ENCODE measurements around the gene CNTN4.

The CNTN4 gene

DNA sequence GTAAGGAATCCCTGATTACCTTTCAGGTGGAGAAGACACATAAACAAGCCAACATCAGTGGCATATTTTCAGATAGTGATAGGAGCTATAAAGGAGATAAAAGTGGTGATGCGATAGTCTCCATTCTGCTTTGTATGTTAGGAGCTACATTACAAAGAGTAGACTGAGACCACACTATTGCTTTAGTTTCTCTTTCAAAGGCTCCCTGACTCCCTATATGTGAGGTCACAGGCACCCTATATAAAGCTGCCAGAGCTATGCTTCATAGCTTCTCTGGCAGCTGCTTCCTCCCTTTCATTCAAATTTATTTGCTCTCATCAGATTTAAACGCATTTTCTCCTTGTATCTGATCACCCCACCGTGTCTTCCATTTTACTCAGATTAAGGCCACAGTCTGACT is 544.9 kb downstream of the CNTN4 start:
- Histone ChIP-seq H3K4me1 (ENCODE audit: control insufficient read depth in 2 of 2, insufficient read depth in 2 of 2, low read length in 2 of 2) (no peaks in the 10 kb centered on the region), H3K27ac (ENCODE audit: low read depth in 2 of 2, low read length in 2 of 2) (no peak overlapping the region), H3K36me3 (ENCODE audit: control insufficient read depth in 2 of 2, insufficient read depth in 2 of 2, low read length in 2 of 2) (no peaks in the 10 kb centered on the region)

GRCh38 chr3:2645001-2645400 is 546.3 kb downstream of the CNTN4 start:
- Histone ChIP-seq H3K9ac (ENCODE audit: low read depth in 1 of 2, low read length in 2 of 2) (no peak overlapping the region), H3K27ac (ENCODE audit: low read depth in 2 of 2, low read length in 2 of 2) (no peak overlapping the region), H3K9me3 (ENCODE audit: control insufficient read depth in 2 of 2, low read length in 2 of 2) (peaks cover 0 to 3% of the 10 kb centered on the region in 2 donors), H3K27me3 (ENCODE audit: control insufficient read depth in 2 of 2, insufficient read depth in 2 of 2, low read length in 2 of 2) (no peaks in the 10 kb centered on the region), H3K4me3 (ENCODE audit: low read length in 2 of 2) (no peak overlapping the region), H3K36me3 (ENCODE audit: control insufficient read depth in 2 of 2, insufficient read depth in 2 of 2, low read length in 2 of 2) (no peaks in the 10 kb centered on the region), H3K4me1 (ENCODE audit: control insufficient read depth in 2 of 2, insufficient read depth in 2 of 2, low read length in 2 of 2) (no peaks in the 10 kb centered on the region)

More for the DNA sequence above, 544.9 kb downstream of the CNTN4 start:
- H3K9me3 ChIP-seq (ENCODE audit: control insufficient read depth in 2 of 2, low read length in 2 of 2), result no peaks in the 10 kb centered on the region
- H3K4me3 ChIP-seq (ENCODE audit: low read length in 2 of 2), result no peak overlapping the region
- no peaks in the 10 kb centered on the region for H3K27me3 ChIP-seq (ENCODE audit: control insufficient read depth in 2 of 2, insufficient read depth in 2 of 2, low read length in 2 of 2)
- H3K9ac ChIP-seq (ENCODE audit: low read depth in 1 of 2, low read length in 2 of 2), result no peak overlapping the region

- H3K9me3 ChIP-seq (ENCODE audit: control insufficient read depth in 2 of 2, low read length in 2 of 2), result peaks cover 0 to 3% of the 10 kb centered on the region in 2 donors
- H3K27ac ChIP-seq (ENCODE audit: low read depth in 2 of 2, low read length in 2 of 2), result no peak overlapping the region
- H3K36me3 ChIP-seq (ENCODE audit: control insufficient read depth in 2 of 2, insufficient read depth in 2 of 2, low read length in 2 of 2), result no peaks in the 10 kb centered on the region
- H3K27me3 ChIP-seq (ENCODE audit: control insufficient read depth in 2 of 2, insufficient read depth in 2 of 2, low read length in 2 of 2), result no peaks in the 10 kb centered on the region
- H3K4me1 ChIP-seq (ENCODE audit: control insufficient read depth in 2 of 2, insufficient read depth in 2 of 2, low read length in 2 of 2), result no peaks in the 10 kb centered on the region
- H3K9ac ChIP-seq (ENCODE audit: low read depth in 1 of 2, low read length in 2 of 2), result no peak overlapping the region
- no peak overlapping the region for H3K4me3 ChIP-seq (ENCODE audit: low read length in 2 of 2)
Measured at GRCh38 chr3:2650746-2651145, 552.1 kb downstream of the CNTN4 start.

- Histone ChIP-seq H3K27ac (ENCODE audit: low read depth in 2 of 2, low read length in 2 of 2) (no peak overlapping the region), H3K36me3 (ENCODE audit: control insufficient read depth in 2 of 2, insufficient read depth in 2 of 2, low read length in 2 of 2) (no peaks in the 10 kb centered on the region), H3K4me1 (ENCODE audit: control insufficient read depth in 2 of 2, insufficient read depth in 2 of 2, low read length in 2 of 2) (no peaks in the 10 kb centered on the region), H3K27me3 (ENCODE audit: control insufficient read depth in 2 of 2, insufficient read depth in 2 of 2, low read length in 2 of 2) (no peaks in the 10 kb centered on the region), H3K4me3 (ENCODE audit: low read length in 2 of 2) (no peak overlapping the region), H3K9ac (ENCODE audit: low read depth in 1 of 2, low read length in 2 of 2) (no peak overlapping the region), H3K9me3 (ENCODE audit: control insufficient read depth in 2 of 2, low read length in 2 of 2) (peaks cover 0 to 3% of the 10 kb centered on the region in 2 donors)
Measured at GRCh38 chr3:2652386-2652785, 553.7 kb downstream of the CNTN4 start.

DNA sequence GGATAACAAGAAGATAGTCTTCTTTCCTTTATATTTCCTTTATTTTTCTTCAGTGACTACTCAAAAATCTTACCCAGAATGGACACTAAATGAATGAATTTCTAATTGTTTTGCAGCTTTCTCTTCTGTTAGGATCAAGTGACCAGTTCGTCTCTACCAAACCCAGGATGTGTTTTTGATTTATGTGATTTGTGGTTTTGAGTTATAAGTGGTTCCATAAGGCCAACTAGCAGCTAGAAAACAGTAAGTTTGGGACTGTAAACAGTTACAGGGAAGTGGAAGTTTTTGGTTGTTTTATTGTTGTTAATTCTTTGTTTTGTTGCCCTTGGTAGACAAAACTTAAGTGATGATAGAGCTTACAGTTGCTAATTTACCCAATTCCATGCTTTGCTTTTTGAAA is 555.0 kb downstream of the CNTN4 start:
- Histone ChIP-seq H3K9me3 (ENCODE audit: control insufficient read depth in 2 of 2, low read length in 2 of 2) (peaks cover 0 to 3% of the 10 kb centered on the region in 2 donors), H3K4me1 (ENCODE audit: control insufficient read depth in 2 of 2, insufficient read depth in 2 of 2, low read length in 2 of 2) (no peaks in the 10 kb centered on the region), H3K27me3 (ENCODE audit: control insufficient read depth in 2 of 2, insufficient read depth in 2 of 2, low read length in 2 of 2) (no peaks in the 10 kb centered on the region), H3K27ac (ENCODE audit: low read depth in 2 of 2, low read length in 2 of 2) (no peak overlapping the region), H3K36me3 (ENCODE audit: control insufficient read depth in 2 of 2, insufficient read depth in 2 of 2, low read length in 2 of 2) (no peaks in the 10 kb centered on the region), H3K4me3 (ENCODE audit: low read length in 2 of 2) (no peak overlapping the region), H3K9ac (ENCODE audit: low read depth in 1 of 2, low read length in 2 of 2) (no peak overlapping the region)

DNA sequence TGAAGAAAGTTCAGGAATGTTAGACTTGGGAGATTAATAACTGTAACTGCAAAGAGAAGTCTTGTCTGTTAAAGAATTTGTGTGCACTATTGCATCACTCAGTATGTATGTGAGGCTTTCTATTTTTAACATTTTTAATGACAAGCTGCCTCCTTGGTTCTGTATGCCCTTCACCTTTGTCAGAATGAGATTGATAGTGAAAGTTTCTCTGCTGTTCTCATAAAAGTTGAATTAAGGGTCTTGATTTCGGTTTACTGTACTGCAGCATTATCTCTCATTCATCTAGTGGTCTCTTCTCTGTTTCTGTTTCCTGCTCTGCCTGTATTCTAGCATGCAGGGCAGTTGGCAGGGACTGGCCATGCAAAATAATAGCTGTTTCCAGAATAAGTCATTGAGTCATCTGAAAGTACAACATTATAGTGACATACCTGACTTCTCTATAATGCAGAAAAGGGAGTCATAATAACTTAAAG is 556.6 kb downstream of the CNTN4 start:
- Histone ChIP-seq H3K9me3 (ENCODE audit: control insufficient read depth in 2 of 2, low read length in 2 of 2) (no peaks in the 10 kb centered on the region), H3K4me1 (ENCODE audit: control insufficient read depth in 2 of 2, insufficient read depth in 2 of 2, low read length in 2 of 2) (no peaks in the 10 kb centered on the region), H3K27me3 (ENCODE audit: control insufficient read depth in 2 of 2, insufficient read depth in 2 of 2, low read length in 2 of 2) (no peaks in the 10 kb centered on the region), H3K27ac (ENCODE audit: low read depth in 2 of 2, low read length in 2 of 2) (no peak overlapping the region), H3K36me3 (ENCODE audit: control insufficient read depth in 2 of 2, insufficient read depth in 2 of 2, low read length in 2 of 2) (no peaks in the 10 kb centered on the region), H3K4me3 (ENCODE audit: low read length in 2 of 2) (no peak overlapping the region), H3K9ac (ENCODE audit: low read depth in 1 of 2, low read length in 2 of 2) (no peak overlapping the region)

DNA sequence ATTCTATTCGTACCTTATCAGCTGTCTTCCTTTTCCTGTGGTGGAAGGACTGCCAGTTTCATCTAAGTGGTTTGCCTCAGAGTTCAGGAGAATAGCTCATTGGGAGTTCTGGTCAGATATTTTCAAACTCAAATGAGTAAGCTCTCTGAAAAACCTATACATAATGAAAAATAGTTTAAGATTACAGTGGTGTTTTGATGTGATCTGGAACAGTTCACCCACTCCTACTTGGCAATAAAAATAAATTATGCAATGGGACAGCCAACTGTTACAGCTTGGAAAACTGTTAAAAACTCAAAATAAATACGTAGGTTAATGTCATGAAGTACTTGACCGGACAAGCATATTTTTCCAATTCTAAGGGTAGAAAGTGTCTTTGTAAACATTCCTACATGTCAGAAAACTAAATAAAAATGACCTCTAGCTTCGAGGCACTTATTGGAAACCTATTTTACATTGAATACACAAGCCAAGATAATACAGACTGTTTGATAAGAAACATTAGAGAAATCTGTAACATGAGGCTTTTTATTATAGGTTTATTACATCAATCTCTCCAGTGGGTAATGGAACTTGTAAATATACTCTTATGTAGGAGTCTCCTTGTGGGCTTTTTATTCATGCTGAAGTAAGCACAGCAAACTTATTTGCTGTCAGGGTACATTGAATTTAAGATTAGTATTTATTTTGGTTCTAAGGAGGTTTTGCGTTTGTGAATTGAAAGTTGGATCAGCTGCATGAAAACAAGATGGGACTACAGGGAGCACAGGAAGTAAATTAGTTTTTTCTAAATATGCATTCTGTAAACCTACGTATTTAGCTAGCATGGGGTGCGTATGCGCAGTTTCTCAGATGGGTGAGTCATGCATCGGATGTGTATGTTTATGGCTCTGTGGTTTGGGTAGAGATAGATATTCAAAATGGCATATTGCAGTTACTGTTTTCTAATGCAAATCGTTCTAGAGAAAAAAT is 558.4 kb downstream of the CNTN4 start:
- Histone ChIP-seq H3K36me3 (ENCODE audit: control insufficient read depth in 2 of 2, insufficient read depth in 2 of 2, low read length in 2 of 2) (no peaks in the 10 kb centered on the region), H3K27me3 (ENCODE audit: control insufficient read depth in 2 of 2, insufficient read depth in 2 of 2, low read length in 2 of 2) (no peaks in the 10 kb centered on the region), H3K27ac (ENCODE audit: low read depth in 2 of 2, low read length in 2 of 2) (no peak overlapping the region), H3K4me3 (ENCODE audit: low read length in 2 of 2) (no peak overlapping the region), H3K9me3 (ENCODE audit: control insufficient read depth in 2 of 2, low read length in 2 of 2) (no peaks in the 10 kb centered on the region), H3K4me1 (ENCODE audit: control insufficient read depth in 2 of 2, insufficient read depth in 2 of 2, low read length in 2 of 2) (no peaks in the 10 kb centered on the region), H3K9ac (ENCODE audit: low read depth in 1 of 2, low read length in 2 of 2) (no peak overlapping the region)

- no peak overlapping the region for H3K9ac ChIP-seq (ENCODE audit: low read depth in 1 of 2, low read length in 2 of 2)
- no peak overlapping the region for H3K27ac ChIP-seq (ENCODE audit: low read depth in 2 of 2, low read length in 2 of 2)
- H3K9me3 ChIP-seq (ENCODE audit: control insufficient read depth in 2 of 2, low read length in 2 of 2), result no peaks in the 10 kb centered on the region
- H3K36me3 ChIP-seq (ENCODE audit: control insufficient read depth in 2 of 2, insufficient read depth in 2 of 2, low read length in 2 of 2), result no peaks in the 10 kb centered on the region
- no peaks in the 10 kb centered on the region for H3K27me3 ChIP-seq (ENCODE audit: control insufficient read depth in 2 of 2, insufficient read depth in 2 of 2, low read length in 2 of 2)
- no peak overlapping the region for H3K4me3 ChIP-seq (ENCODE audit: low read length in 2 of 2)
- H3K4me1 ChIP-seq (ENCODE audit: control insufficient read depth in 2 of 2, insufficient read depth in 2 of 2, low read length in 2 of 2), result no peaks in the 10 kb centered on the region
Measured at GRCh38 chr3:2657971-2658370, 559.3 kb downstream of the CNTN4 start.

GRCh38 chr3:2659896-2660295 is 561.2 kb downstream of the CNTN4 start:
- Histone ChIP-seq H3K9me3 (ENCODE audit: control insufficient read depth in 2 of 2, low read length in 2 of 2) (no peaks in the 10 kb centered on the region), H3K27ac (ENCODE audit: low read depth in 2 of 2, low read length in 2 of 2) (no peak overlapping the region), H3K4me1 (ENCODE audit: control insufficient read depth in 2 of 2, insufficient read depth in 2 of 2, low read length in 2 of 2) (no peaks in the 10 kb centered on the region), H3K9ac (ENCODE audit: low read depth in 1 of 2, low read length in 2 of 2) (no peak overlapping the region), H3K36me3 (ENCODE audit: control insufficient read depth in 2 of 2, insufficient read depth in 2 of 2, low read length in 2 of 2) (no peaks in the 10 kb centered on the region), H3K4me3 (ENCODE audit: low read length in 2 of 2) (no peak overlapping the region), H3K27me3 (ENCODE audit: control insufficient read depth in 2 of 2, insufficient read depth in 2 of 2, low read length in 2 of 2) (no peaks in the 10 kb centered on the region)

- no peak overlapping the region for H3K9ac ChIP-seq (ENCODE audit: low read depth in 1 of 2, low read length in 2 of 2)
- no peaks in the 10 kb centered on the region for H3K36me3 ChIP-seq (ENCODE audit: control insufficient read depth in 2 of 2, insufficient read depth in 2 of 2, low read length in 2 of 2)
- no peaks in the 10 kb centered on the region for H3K27me3 ChIP-seq (ENCODE audit: control insufficient read depth in 2 of 2, insufficient read depth in 2 of 2, low read length in 2 of 2)
- no peaks in the 10 kb centered on the region for H3K9me3 ChIP-seq (ENCODE audit: control insufficient read depth in 2 of 2, low read length in 2 of 2)
- H3K4me1 ChIP-seq (ENCODE audit: control insufficient read depth in 2 of 2, insufficient read depth in 2 of 2, low read length in 2 of 2), result no peaks in the 10 kb centered on the region
- H3K4me3 ChIP-seq (ENCODE audit: low read length in 2 of 2), result no peak overlapping the region
- H3K27ac ChIP-seq (ENCODE audit: low read depth in 2 of 2, low read length in 2 of 2), result no peak overlapping the region
Measured at GRCh38 chr3:2661078-2661477, 562.4 kb downstream of the CNTN4 start.
